ENCODE data around the gene EFCAB14. TPM values are rescaled to one million over a fixed set of nuclear protein-coding genes. Genes with fewer than 3 reads are reported as not detected.

The EFCAB14 gene
- total and polyA plus RNA-seq, 7 donors, result 21.1 to 63.3 (median 52.0) TPM

GRCh38 chr1:46761740-46762139 lies 42.8 kb upstream of the EFCAB14 start:
- no peak for TF ChIP-seq CTCF (IDR thresholded peaks at IDR 0.05)
- DNase-seq (no peak), ATAC-seq (no peak)
- peaks cover 3% of the 10 kb centered on the region for H3K9me3 ChIP-seq
- peaks cover 0 to 15% (median 1%) of the 10 kb centered on the region in 3 donors for H3K27me3 ChIP-seq (ENCODE audit: insufficient read depth in 3 of 3, low read length in 2 of 3)
- H3K4me3 ChIP-seq, result no peak overlapping the region
- no peak overlapping the region for H3K27ac ChIP-seq
- intact Hi-C loops (cut with DNase I), result no loop called here
- H3K4me1 ChIP-seq, result no peaks in the 10 kb centered on the region
- H3K36me3 ChIP-seq (ENCODE audit: insufficient read depth in 1 of 2, low read depth in 1 of 2), result no peaks in the 10 kb centered on the region

GRCh38 chr1:46760558-46761166 lies 41.7 kb upstream of the EFCAB14 start:
- intact Hi-C loops (cut with DNase I), result no loop called here
- H3K36me3 ChIP-seq (ENCODE audit: insufficient read depth in 1 of 2, low read depth in 1 of 2), result no peaks in the 10 kb centered on the region
- H3K27ac ChIP-seq, result no peak overlapping the region
- H3K4me3 ChIP-seq, result no peak overlapping the region
- peaks cover 3% of the 10 kb centered on the region for H3K9me3 ChIP-seq
- DNase-seq (no peak), ATAC-seq (no peak)
- peaks cover 0 to 15% (median 1%) of the 10 kb centered on the region in 3 donors for H3K27me3 ChIP-seq (ENCODE audit: insufficient read depth in 3 of 3, low read length in 2 of 3)
- 62 to 68% (median 64%) methylated on average over 2 of the region's 2 CpGs for WGBS, 3 donors
- no peaks in the 10 kb centered on the region for H3K4me1 ChIP-seq
- TF ChIP-seq CTCF (IDR thresholded peaks at IDR 0.05), result no peak

GRCh38 chr1:46757956-46758528 lies 39.1 kb upstream of the EFCAB14 start:
- DNase-seq (no peak), ATAC-seq (no peak)
- Histone ChIP-seq H3K36me3 (ENCODE audit: insufficient read depth in 1 of 2, low read depth in 1 of 2) (no peaks in the 10 kb centered on the region), H3K4me1 (no peaks in the 10 kb centered on the region), H3K9me3 (peaks cover 3% of the 10 kb centered on the region), H3K27ac (no peak overlapping the region), H3K4me3 (no peak overlapping the region), H3K27me3 (ENCODE audit: insufficient read depth in 3 of 3, low read length in 2 of 3) (peaks cover 0 to 15% (median 1%) of the 10 kb centered on the region in 3 donors)
- TF ChIP-seq CTCF (IDR thresholded peaks at IDR 0.05), result no peak
- intact Hi-C loops (cut with DNase I), result no loop called here

- intact Hi-C loops (cut with DNase I), result no loop called here
- no peaks in the 10 kb centered on the region for H3K36me3 ChIP-seq (ENCODE audit: insufficient read depth in 1 of 2, low read depth in 1 of 2)
- H3K27me3 ChIP-seq (ENCODE audit: insufficient read depth in 3 of 3, low read length in 2 of 3), result peaks cover 0 to 15% (median 0%) of the 10 kb centered on the region in 3 donors
- DNase-seq, result no peak
- H3K4me1 ChIP-seq, result no peaks in the 10 kb centered on the region
- no peak overlapping the region for H3K4me3 ChIP-seq
- TF ChIP-seq CTCF (IDR thresholded peaks at IDR 0.05), result no peak
- no peak overlapping the region for H3K27ac ChIP-seq
- no peaks in the 10 kb centered on the region for H3K9me3 ChIP-seq
- WGBS, 3 donors, result 46 to 52% (median 48%) methylated on average over 6 of the region's 6 CpGs
- ATAC-seq, result no peak
Measured at GRCh38 chr1:46757247-46757955, 38.5 kb upstream of the EFCAB14 start.

Data from psoas muscle (tissue), 8 donors.